M059J (cell line): Measurements from ENCODE around the gene RARG. TPM values are rescaled to one million over a fixed set of nuclear protein-coding genes. Genes with fewer than 3 reads are reported as not detected.
"Not testable (repeated sequence)": the region's sequence is repeated elsewhere in the genome, so short reads cannot be mapped to it uniquely, and the experiment has no call there.

Experiments
- DNase-seq: peaks from one replicate; pipeline ENCODE4 v3.0.0-alpha.2; 2012; ENCODE audit warnings: low read depth
- total RNA-seq: library from RNA; depleted of rRNA; stranded (reverse); fragments of >200 nt; shearing (Covaris generic); gene quantifications from 2 replicates; pipeline ENCODE4 v1.2.3, GENCODE V29; 2014

The RARG gene
- total RNA-seq, 1 experiment from 2014 or later: 22.1 TPM

DNA sequence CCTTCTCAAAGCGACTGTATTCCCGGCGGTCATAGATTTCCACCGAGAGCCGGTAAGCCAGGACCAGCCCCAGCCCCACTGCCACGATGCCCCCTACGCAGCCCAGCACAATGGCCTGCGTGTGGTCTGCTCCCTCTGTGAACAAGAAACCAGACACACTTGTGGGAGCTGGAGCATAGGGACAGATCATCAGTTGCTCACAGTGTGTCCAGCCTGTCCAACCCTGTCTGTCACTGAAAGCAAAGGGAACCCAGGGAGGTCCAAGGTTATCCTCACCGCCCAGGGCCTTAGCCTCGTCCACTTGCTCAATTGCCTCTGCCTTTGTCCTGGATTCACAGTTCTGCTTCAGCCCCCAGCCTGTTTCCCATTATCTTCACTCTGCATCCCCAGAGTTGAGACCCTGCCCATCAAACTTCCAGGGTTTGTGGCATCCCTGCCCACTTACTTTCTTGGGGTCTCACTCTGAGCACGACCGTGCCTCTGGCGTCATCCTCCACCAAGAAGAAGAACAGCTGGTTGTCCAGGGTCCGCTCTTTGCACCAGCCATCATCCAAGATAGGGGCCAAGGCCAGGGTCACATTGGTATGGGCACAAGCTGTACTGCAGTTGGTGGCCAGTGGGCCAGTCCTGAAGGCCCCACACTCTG, 40.0 kb downstream of the RARG start:
- DNase-seq: no peak

- DNase-seq: no peak
Measured at GRCh38 chr12:53191096-53191884, 40.7 kb downstream of the RARG start.

DNA sequence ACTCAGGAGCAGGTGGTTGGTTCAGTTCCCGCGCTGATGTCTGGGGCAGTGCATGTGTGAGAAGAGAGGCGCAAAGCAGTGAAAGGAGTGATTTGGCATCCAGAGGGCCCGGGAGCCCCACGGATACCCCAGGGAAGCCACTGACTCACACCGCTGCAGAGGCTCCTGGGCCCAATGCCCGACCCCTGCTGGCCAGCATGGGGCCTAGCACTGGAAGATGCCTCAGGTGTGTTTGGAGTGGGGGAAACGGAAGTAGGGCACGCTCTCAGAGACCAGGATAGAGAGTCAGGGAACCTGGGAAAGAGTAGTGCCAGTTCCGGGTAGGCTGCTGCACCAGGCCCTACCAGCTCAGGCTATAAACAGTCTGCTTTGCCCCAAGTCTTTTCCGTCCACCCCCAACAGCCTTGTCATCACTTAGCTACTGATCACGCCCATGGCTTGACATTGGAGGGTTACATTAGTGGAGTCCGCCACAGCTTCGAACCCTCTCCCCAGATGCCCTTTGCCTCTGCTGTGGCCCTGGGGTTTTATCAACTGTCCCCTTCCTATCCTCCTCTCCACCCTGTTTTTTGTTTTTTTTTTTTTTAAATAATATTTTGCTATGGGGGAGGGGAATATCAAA, 41.8 kb downstream of the RARG start:
- DNase-seq: peak; percentile 46

- no peak for DNase-seq
Measured at GRCh38 chr12:53187145-53187899, 44.7 kb downstream of the RARG start.

DNA sequence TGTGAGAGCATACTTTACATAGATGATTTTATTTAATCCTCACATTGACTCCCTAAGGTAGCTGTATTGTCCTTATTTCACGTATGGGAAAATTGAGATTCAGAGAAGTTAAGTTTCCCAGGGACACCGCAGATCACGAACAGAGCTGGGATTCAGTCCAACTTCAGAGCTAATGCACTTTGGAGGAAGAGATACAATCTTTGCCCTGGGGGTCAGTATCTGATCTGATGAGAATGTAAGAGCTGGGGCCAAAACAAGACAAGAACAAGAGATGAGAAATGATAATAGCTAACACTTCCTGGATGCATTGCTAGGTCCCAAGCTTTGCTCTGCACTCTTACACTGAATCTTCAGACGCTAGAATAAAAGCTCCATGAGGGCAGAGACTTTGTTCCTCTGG, 45.3 kb downstream of the RARG start:
- DNase-seq: peak; percentile 30

DNA sequence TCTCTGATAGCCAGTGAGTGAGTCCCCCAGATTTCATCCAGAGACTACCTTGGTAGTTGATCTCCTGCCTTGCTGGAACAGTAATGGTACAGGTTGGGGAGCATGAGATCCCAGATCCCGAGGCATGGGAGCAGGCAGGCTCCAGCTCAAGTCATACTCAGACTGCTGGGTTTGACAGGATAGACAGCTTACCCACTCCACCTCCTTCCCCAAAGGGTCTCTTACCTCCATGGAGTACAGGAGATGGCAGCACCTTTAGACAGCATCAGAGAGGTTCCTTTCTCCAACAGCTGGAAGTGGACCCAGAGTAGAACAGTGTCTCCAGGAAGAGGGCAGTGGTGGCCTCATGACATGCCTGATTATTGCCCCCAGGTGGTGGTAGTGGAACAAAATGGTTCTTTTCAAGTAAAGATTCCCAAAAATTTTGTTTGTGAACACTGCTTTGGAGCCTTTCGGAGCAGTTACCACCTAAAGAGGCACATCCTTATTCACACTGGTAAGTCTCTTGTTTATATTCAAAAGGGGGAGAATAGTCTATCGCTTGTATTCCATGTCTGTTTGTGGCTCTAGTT, 46.3 kb downstream of the RARG start:
- DNase-seq: no peak

- DNase-seq: no peak
Measured at GRCh38 chr12:53184828-53185227, 47.2 kb downstream of the RARG start.

DNA sequence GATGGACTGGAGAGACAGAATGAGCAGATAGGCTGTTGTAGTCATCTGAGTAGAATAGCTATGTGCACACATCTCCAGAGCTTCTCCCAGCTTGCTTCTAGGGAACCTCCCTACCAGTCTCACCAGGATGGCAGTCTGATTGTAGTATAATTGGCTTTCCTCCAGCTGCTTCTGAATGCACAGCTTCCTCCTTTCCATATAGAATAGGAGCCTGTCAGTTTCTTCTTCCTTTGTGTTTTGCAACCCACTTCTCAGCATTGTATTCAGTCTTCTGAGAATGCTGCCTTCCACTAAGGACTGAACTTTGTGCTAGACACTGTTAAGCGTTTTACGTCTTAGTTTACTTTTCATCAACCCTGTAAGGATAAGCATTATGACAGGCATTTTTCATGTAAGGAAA, 49.1 kb downstream of the RARG start:
- no peak for DNase-seq

DNA sequence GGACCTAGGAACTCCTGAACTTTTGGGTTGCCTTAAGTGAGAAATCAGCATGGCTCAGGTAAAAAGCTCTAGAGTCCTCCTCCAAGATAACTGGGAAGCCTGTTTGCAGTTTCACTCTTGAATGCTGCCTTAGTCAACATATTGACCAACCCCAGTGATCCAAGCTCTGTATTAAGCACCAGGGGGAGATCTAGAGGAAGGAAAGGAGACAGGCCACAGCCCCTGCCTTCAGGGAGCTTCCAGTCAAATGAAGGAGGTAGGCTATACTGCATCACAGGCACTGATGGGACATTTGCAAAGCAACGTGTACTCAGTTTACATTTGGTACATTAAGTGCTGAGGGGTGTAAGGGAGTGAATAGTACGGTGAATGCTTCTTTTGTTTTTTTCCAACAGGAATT, 50.1 kb downstream of the RARG start:
- no peak for DNase-seq

DNA sequence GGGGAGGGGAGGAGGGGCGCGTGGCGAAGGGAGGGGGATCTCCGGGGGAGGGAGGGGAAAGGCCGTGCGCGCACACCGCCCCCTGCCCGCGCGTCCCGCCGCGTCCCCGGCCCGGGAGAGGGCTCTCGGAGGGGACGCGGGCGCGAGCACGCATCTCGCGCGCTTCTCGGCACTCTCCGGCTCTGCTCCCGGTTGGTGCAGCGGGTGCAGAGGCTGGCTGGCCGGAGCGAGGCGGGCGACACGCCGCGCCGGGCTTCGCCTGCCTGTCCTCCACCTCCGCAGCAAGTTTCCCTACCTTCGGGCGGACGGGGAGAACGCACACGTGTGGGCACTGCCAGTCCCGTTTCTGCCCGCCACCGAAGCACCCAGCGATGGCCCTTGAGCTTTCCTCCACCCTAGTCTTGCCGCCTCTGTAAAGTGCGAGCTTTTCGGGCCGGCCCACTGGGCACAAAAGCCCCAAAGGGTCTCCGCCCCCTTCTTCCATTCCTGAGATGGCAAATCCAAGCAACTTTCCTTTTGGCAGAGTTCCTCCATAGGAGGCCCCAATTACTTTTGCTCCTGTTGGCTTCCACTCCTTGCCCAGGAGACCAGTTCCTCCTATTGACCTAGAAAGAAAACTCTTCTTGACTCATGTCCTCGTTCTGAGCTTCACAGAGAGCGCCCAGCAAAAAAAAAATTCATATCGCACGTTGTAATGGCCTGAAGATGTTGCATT, 50.9 kb downstream of the RARG start:
- DNase-seq: peak; percentile 74

DNA sequence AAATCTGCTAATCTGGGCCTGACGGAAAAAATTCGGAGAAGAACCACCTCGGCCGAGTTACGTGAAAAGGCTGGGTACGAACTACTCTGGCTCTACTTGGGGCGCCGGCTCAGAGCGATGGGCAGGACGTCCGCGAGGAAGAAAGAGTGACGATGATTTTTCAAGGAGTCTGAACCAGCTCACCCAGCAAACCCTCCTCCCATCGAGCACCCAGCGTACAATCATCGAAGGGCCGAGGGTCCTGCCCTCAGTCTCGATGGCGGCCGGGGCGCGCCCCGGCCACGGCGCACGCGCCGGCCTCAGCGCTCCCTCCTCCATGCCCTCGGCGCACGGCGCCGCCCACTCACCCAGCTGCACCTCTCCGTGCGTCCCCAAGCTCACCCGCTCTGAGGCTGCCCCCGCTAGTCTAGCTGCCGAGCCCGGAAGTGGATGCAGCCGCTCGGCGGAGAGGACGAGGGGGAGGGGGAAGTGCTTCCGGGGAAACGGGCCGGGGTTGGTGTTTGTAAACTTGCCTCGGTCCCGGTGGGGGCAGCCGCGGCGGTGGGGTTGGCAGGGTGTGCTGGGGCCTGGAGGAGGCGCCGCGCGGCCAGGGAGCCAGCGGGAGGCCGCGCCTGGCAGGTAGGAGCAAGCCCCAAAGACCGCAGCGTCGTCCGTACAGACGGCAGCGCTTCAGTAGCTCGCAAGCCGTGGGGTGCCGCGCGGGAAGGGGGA, 51.6 kb downstream of the RARG start, which contains the start of the genes CSAD and ZNF740:
CSAD (minus strand) TSS at position 706 of the 711 bp plus-strand sequence. CDS start 7,455 bp downstream, outside the sequence.
ZNF740 (plus strand) TSS at position 503 of the 711 bp plus-strand sequence. CDS start 1,262 bp downstream, outside the sequence.
- DNase-seq: peak; percentile 96

GRCh38 chr12:53179687-53180219, 52.3 kb downstream of the RARG start:
- no peak for DNase-seq

DNA sequence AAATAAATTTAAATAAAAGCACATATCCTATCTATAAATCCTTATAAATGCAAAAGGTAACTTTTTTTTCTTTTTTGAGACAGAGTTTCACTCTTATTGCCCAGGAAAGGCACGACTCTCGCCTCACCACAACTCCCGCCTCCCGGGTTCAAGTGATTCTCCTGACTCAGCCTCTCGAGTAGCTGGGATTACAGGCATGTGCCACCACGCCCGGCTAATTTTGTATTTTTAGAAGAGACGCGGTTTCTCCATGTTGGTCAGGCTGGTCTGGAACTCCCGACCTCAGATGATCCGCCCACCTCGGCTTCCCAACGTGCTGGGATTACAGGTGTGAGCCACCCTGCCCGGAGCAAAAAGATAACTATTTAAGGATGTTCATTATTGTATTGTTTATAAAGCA, 53.2 kb downstream of the RARG start:
- DNase-seq: not testable (repeated sequence)

DNA sequence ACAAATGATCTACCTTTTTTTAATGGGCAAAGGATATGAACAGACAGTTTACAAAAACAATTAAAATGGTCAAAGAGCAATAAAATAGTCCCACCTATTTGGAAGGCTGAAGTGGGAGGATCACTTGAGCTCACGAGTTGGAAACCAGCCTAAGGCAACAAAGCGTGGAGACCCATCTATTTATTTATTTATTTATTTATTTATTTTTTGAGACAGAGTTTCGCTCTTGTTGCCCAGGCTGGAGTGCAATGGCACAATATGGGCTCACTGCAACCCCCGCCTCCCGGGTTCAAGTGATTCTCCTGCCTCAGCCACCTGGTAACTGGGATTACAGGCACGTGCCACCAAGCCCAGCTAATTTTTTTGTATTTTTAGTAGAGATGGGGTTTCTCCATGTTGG, 54.6 kb downstream of the RARG start:
- not testable (repeated sequence) for DNase-seq

DNA sequence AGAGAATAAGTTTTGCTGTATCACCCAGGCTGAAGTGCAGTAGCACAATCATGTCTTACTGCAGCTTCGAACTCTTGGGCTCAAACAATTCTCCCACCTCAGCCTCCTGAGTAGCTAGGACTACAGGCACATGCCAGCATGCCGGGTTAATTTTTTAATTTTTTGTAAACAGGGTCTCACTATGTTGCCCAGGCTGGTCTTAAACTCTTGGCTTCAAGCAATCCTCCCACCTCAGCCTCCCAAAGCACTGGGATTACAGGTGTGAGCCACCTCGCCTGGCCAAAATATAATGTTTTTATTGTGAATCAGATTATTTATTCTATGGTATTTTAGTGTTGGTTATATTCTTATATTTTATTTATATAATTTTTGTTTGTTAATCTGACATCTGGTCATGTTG, 55.3 kb downstream of the RARG start:
- DNase-seq: no peak

DNA sequence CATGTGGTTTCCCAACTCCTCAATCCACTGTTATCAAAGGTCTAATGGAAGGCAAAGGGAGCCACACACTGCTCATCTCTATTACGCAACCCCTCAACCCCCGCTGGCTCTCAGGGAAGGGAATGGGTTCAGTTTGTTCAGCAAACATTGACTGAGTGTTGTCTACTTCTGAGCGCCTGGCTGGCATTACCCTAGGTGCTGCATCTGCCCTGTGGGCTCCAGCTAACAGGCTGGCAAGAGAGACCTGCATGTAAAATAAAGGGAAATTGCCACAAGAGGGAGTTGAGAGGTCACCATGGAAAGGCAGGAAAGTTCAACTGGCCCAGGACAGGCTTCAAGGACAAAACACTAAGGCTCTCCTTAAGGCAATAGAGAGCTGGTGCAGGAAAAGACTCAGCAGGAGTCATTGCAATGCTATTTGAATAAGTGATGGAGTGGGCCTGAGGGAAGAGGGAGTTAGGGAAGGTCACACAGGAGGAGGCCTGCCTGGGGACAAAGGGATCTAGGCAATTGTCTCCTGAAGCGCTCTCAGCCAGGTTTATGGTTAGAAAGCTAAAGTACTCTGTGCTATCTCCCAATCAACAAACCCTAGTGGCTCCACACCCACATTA, 57.0 kb downstream of the RARG start:
- peak; percentile 71 for DNase-seq

GRCh38 chr12:53173085-53173715, 58.8 kb downstream of the RARG start:
- peak; percentile 74 for DNase-seq

- peak; percentile 55 for DNase-seq
Measured at GRCh38 chr12:53172352-53172751, 59.7 kb downstream of the RARG start.

- peak; percentile 55 for DNase-seq
Measured at GRCh38 chr12:53171725-53172329, 60.2 kb downstream of the RARG start.
